ENCODE data around the gene ALK.

DNA sequence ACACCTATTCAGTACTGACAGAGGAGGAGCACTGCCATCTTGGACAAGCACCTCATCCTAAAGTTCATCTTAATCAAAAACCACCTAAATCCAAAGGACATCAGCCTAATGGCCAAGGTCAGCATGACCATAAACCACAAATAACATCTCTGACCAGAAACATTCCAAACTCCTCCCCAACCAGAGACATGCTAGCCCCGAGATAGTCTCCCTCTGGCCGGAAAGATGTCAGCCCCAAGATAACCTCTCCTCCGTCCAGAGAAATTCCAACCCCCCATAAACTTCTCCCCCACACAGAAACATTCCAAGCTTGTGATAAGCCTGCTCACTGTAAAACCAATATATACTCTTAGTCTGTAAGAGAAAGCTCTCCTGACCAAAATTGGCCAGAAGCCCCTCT is 545.5 kb downstream of the ALK start:
- TF ChIP-seq, protein P1, sequence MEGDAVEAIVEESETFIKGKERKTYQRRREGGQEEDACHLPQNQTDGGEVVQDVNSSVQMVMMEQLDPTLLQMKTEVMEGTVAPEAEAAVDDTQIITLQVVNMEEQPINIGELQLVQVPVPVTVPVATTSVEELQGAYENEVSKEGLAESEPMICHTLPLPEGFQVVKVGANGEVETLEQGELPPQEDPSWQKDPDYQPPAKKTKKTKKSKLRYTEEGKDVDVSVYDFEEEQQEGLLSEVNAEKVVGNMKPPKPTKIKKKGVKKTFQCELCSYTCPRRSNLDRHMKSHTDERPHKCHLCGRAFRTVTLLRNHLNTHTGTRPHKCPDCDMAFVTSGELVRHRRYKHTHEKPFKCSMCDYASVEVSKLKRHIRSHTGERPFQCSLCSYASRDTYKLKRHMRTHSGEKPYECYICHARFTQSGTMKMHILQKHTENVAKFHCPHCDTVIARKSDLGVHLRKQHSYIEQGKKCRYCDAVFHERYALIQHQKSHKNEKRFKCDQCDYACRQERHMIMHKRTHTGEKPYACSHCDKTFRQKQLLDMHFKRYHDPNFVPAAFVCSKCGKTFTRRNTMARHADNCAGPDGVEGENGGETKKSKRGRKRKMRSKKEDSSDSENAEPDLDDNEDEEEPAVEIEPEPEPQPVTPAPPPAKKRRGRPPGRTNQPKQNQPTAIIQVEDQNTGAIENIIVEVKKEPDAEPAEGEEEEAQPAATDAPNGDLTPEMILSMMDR (IDR thresholded peaks at IDR 0.05; ENCODE audit: borderline replicate concordance, extremely low read depth, low read length, poor library complexity, severe bottlenecking), result no peak
- no peak for TF ChIP-seq EZH2 (IDR thresholded peaks at IDR 0.05; ENCODE audit: borderline replicate concordance, low read depth, low read length, severe bottlenecking)

All from DND-41 (cell line).